Sigmoid colon (tissue), 7 donors: ENCODE measurements around the gene PKN2. TPM values are rescaled to one million over a fixed set of nuclear protein-coding genes. Genes with fewer than 3 reads are reported as not detected.

Experiments
- DNase-seq: peaks from one replicate; pipeline ENCODE4 v3.0.0-alpha.2; 2019
- H3K27ac ChIP-seq, 4 donors: fragments of 200-600 bp; sonication (generic); one replicate each; pipeline ENCODE4 v1.5.1; 2016 to 2019; ENCODE audit warnings: mild to moderate bottlenecking in 1 of 4
- H3K27me3 ChIP-seq, 3 donors: fragments of 200-600 bp; sonication (generic); one replicate each; pipeline ENCODE4 v1.5.1; 2019; ENCODE audit warnings: mild to moderate bottlenecking in 1 of 3
- H3K36me3 ChIP-seq, 4 donors: fragments of 200-600 bp; sonication (generic); one replicate each; pipeline ENCODE4 v1.5.1; 2016 to 2019
- H3K4me1 ChIP-seq, 4 donors: fragments of 200-600 bp; sonication (generic); one replicate each; pipeline ENCODE4 v1.5.1; 2017 to 2019
- H3K4me3 ChIP-seq, 4 donors: fragments of 200-600 bp; sonication (generic); one replicate each; pipeline ENCODE4 v1.5.1; 2017 to 2019; ENCODE audit warnings: mild to moderate bottlenecking in 2 of 4, moderate library complexity in 1 of 4
- H3K9me3 ChIP-seq, 4 donors: fragments of 200-600 bp in 3 of 4; sonication (generic) in 3 of 4; one replicate each; pipeline versions ENCODE4 v1.5.1 to v1.6.1; 2013 to 2019
- CTCF ChIP-seq, 4 experiments: fragments of 450-650 bp in 3 of 4; fragments of 200-600 bp in 1 of 4; IDR thresholded peaks; one replicate each; pipeline ENCODE4 v1.5.1; 2016 to 2019; ENCODE audit warnings: antibody characterized with exemption in 4 of 4, mild to moderate bottlenecking in 3 of 4, moderate library complexity in 2 of 4
- EP300 ChIP-seq, 4 donors: sonication (generic); formaldehyde crosslinking; IDR thresholded peaks; one replicate each; pipeline ENCODE4 v1.6.1; 2017; ENCODE audit warnings: antibody characterized with exemption in 4 of 4
- POLR2A ChIP-seq, 2 donors: fragments of 450-650 bp; IDR thresholded peaks; one replicate each; pipeline ENCODE4 v1.6.1; 2016; ENCODE audit warnings: antibody characterized with exemption in 2 of 2, mild to moderate bottlenecking in 2 of 2, moderate library complexity in 2 of 2
- POLR2AphosphoS5 ChIP-seq, 4 donors: sonication (generic); formaldehyde crosslinking; IDR thresholded peaks; one replicate each; pipeline ENCODE4 v1.6.1; 2017; ENCODE audit warnings: antibody characterized with exemption in 4 of 4
- WGBS, 2 donors: extraction: QIAGEN DNeasy Blood & Tissue Kit; methylation state at CpG; one replicate each; pipeline ENCODE4 v1.1.7; 2013; 5-methylcytosine and 5-hydroxymethylcytosine counted together
- intact Hi-C: fragments of 100-400 bp; cut with DNase I; formaldehyde crosslinking; loops from one replicate; pipeline ENCODE4 v1.15.1; 2023
- polyA plus RNA-seq, 3 donors: library from polyadenylated mRNA; stranded (reverse); fragments of 200-250 nt; gene quantifications; one replicate each; pipeline ENCODE4 v1.2.3, GENCODE V29; 2013
- total RNA-seq, 4 donors: library from RNA; depleted of rRNA; stranded (reverse); fragments of >200 nt; gene quantifications; one replicate each; pipeline ENCODE4 v1.1.0, GENCODE V29; 2016
- donor health status: healthy with polysubstance abuse.
- donor health status: Bipolar disorder and iron deficiency.
- donor health status: healthy.

The PKN2 gene
- total and polyA plus RNA-seq, 7 donors: 9.6 to 43.4 (median 25.5) TPM

- no peak for DNase-seq
- Histone ChIP-seq H3K4me1 (no peaks in the 10 kb centered on the region), H3K9me3 (no peaks in the 10 kb centered on the region), H3K4me3 (no peak overlapping the region), H3K36me3 (no peaks in the 10 kb centered on the region), H3K27me3 (no peaks in the 10 kb centered on the region), H3K27ac (no peak overlapping the region)
- TF ChIP-seq EP300 (IDR thresholded peaks at IDR 0.05): no peak
- no peak for TF ChIP-seq POLR2A (IDR thresholded peaks at IDR 0.05)
- no peak for TF ChIP-seq POLR2AphosphoS5 (IDR thresholded peaks at IDR 0.05)
- TF ChIP-seq CTCF (IDR thresholded peaks at IDR 0.05): no peak
- intact Hi-C loops: no loop called here
- WGBS, 2 donors: 32 to 33% methylated on average over 2 of the region's 2 CpGs
These were observed 21.4 kb upstream of the PKN2 start for GRCh38 chr1:88662723-88663122.

- no peaks in the 10 kb centered on the region for H3K27me3 ChIP-seq
- TF ChIP-seq EP300 (IDR thresholded peaks at IDR 0.05) (no peak), POLR2AphosphoS5 (IDR thresholded peaks at IDR 0.05) (no peak), POLR2A (IDR thresholded peaks at IDR 0.05) (no peak), CTCF (IDR thresholded peaks at IDR 0.05) (no peak)
- 94 to 95% methylated on average over 3 of the region's 3 CpGs for WGBS, 2 donors
- H3K9me3 ChIP-seq: no peaks in the 10 kb centered on the region
- intact Hi-C loops: no loop called here
- DNase-seq: no peak
- H3K27ac ChIP-seq: no peak overlapping the region
- H3K4me1 ChIP-seq: no peaks in the 10 kb centered on the region
- H3K36me3 ChIP-seq: no peaks in the 10 kb centered on the region
- H3K4me3 ChIP-seq: no peak overlapping the region
These were observed 15.7 kb upstream of the PKN2 start for GRCh38 chr1:88668405-88668804.

- Histone ChIP-seq H3K27ac (no peak overlapping the region), H3K4me1 (no peaks in the 10 kb centered on the region), H3K9me3 (no peaks in the 10 kb centered on the region), H3K36me3 (no peaks in the 10 kb centered on the region), H3K4me3 (no peak overlapping the region), H3K27me3 (no peaks in the 10 kb centered on the region)
- TF ChIP-seq POLR2A (IDR thresholded peaks at IDR 0.05) (no peak), POLR2AphosphoS5 (IDR thresholded peaks at IDR 0.05) (no peak), EP300 (IDR thresholded peaks at IDR 0.05) (no peak), CTCF (IDR thresholded peaks at IDR 0.05) (no peak)
- DNase-seq: no peak
- intact Hi-C loops: no loop called here
- WGBS, 2 donors: 59 to 73% methylated on average over 3 of the region's 3 CpGs
These were observed 13.6 kb upstream of the PKN2 start for GRCh38 chr1:88670462-88670861.

GRCh38 chr1:88673446-88673845 lies 10.6 kb upstream of the PKN2 start:
- H3K9me3 ChIP-seq: no peaks in the 10 kb centered on the region
- no peaks in the 10 kb centered on the region for H3K36me3 ChIP-seq
- H3K27me3 ChIP-seq: no peaks in the 10 kb centered on the region
- H3K4me3 ChIP-seq: no peak overlapping the region
- no peak overlapping the region for H3K27ac ChIP-seq
- TF ChIP-seq POLR2AphosphoS5 (IDR thresholded peaks at IDR 0.05) (no peak), EP300 (IDR thresholded peaks at IDR 0.05) (no peak), CTCF (IDR thresholded peaks at IDR 0.05) (no peak), POLR2A (IDR thresholded peaks at IDR 0.05) (no peak)
- no peaks in the 10 kb centered on the region for H3K4me1 ChIP-seq
- DNase-seq: no peak
- intact Hi-C loops: no loop called here

GRCh38 chr1:88678405-88678804 lies 5.7 kb upstream of the PKN2 start:
- Histone ChIP-seq H3K36me3 (no peaks in the 10 kb centered on the region), H3K9me3 (no peaks in the 10 kb centered on the region), H3K27me3 (no peaks in the 10 kb centered on the region), H3K4me3 (no peak overlapping the region), H3K4me1 (peaks cover 0 to 10% (median 4%) of the 10 kb centered on the region in 4 donors), H3K27ac (no peak overlapping the region)
- no peak for TF ChIP-seq CTCF (IDR thresholded peaks at IDR 0.05)
- no peak for TF ChIP-seq POLR2AphosphoS5 (IDR thresholded peaks at IDR 0.05)
- no peak for TF ChIP-seq POLR2A (IDR thresholded peaks at IDR 0.05)
- TF ChIP-seq EP300 (IDR thresholded peaks at IDR 0.05): no peak
- no peak for DNase-seq
- intact Hi-C loops: no loop called here
- 24 to 68% methylated on average over 3 of the region's 3 CpGs for WGBS, 2 donors
